T-helper 1 cell treated with Interleukin-12 subunit alpha and Interleukin-12 subunit beta and Interleukin-4 antibody, amounts not matched to agents 30 ng/mL and 1 ng/mL, for 36 hours (primary cell): ENCODE measurements around the gene BCL7A. TPM values are rescaled to one million over a fixed set of nuclear protein-coding genes. Genes with fewer than 3 reads are reported as not detected.
"Not testable (repeated sequence)": the region's sequence is repeated elsewhere in the genome, so short reads cannot be mapped to it uniquely, and the experiment has no call there.

Experiments
- intact Hi-C: fragments of 100-400 bp; cut with micrococcal nuclease; formaldehyde crosslinking; loops from one replicate; pipeline ENCODE4 v1.15.1; 2024
- total RNA-seq: library from RNA; stranded (reverse); gene quantifications from 2 replicates; pipeline ENCODE4 v1.2.3, GENCODE V29; 2022

The BCL7A gene
- total RNA-seq, 1 donor from 2014 or later: 6.2 TPM

DNA sequence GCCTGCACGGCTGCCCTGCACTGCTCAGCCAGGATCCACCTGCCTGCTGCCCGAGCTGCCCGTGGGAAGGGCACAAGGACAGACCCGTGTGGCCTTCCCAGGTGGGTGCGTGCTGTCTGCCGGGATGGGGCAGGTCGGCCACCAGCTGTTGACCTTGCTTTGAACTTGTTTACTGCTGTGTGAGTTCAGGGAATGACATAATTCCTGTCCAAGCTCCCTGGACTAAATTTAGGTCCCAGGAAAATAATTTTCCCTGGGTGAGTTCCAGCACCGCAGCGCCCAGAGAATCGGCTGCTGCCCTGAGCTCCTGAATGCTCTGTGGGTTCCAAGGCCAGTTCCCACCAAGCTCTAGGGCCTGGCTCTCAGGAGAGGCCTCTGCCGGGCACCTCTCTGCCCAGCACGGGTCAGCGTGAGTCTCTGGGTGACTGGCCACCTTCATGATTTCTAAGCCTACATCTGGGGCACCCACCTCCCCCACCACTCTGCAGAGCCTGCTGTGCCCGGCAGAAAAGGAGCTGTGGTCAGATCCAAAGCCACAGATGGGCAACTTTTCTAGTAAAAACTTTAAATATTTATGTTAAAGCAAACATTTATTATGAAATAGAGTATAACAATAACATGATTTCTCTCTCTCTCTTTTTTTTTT lies 29.7 kb downstream of the BCL7A start:
- intact Hi-C loops: no loop called here

- intact Hi-C loops: no loop called here
Observed at GRCh38 chr12:122052285-122052684, 30.6 kb downstream of the BCL7A start.

DNA sequence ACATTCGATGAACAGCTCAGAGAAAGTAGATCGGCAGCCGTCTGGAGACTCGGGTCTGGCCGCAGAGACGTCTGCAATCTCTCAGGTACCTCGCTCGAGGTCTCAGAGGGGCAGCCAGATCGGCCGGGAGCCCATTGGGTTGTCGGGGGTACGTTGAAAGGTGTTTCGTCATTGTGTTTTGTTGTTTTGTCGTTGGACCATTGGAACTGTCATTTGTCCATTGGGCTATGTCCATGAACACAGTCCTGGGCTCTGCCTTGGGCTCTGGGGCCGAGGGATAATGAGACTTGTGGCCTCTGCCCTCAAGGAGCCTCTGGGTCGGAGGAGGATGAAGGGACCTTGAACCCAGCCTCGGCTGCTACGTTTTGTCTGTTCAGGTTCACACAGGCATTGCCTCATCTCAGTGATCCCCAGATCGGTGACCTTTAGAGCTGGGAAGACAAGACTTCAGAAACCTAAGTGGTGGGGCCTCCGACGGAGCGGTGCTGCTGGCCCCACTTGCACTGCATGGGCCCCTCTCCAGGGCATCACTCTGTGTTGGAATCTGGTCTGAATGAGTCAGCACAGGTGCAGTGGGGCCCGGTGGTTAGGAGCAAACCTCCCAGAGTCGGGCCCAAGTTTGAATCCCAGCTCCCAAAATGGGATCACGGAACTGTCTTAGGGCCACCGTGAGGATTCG lies 33.3 kb downstream of the BCL7A start:
- intact Hi-C loops: loop anchor here (1.0 to 2.0 kb wide), 7 partner anchors 23 to 301 kb away; partner anchors contain the start of gene MLXIP

DNA sequence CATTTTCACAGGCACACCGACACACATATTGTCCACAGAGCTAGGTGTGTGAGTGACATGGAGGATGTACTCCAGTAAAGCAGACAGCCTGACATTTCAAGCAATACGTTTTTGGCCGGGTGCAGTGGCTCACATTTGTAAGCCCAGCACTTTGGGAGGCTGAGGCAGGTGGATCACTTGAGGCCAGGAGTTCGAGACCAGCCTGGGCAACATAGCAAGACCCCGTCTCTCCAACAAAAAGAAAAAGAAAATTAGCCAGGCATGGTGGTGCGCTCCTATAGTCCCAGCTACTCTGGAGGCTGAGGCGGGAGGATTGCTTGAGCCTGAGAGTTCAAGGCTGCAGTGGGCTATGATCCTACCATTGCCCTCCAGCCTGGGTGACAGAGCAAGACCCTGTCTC lies 34.7 kb downstream of the BCL7A start:
- intact Hi-C loops: not testable (repeated sequence)

DNA sequence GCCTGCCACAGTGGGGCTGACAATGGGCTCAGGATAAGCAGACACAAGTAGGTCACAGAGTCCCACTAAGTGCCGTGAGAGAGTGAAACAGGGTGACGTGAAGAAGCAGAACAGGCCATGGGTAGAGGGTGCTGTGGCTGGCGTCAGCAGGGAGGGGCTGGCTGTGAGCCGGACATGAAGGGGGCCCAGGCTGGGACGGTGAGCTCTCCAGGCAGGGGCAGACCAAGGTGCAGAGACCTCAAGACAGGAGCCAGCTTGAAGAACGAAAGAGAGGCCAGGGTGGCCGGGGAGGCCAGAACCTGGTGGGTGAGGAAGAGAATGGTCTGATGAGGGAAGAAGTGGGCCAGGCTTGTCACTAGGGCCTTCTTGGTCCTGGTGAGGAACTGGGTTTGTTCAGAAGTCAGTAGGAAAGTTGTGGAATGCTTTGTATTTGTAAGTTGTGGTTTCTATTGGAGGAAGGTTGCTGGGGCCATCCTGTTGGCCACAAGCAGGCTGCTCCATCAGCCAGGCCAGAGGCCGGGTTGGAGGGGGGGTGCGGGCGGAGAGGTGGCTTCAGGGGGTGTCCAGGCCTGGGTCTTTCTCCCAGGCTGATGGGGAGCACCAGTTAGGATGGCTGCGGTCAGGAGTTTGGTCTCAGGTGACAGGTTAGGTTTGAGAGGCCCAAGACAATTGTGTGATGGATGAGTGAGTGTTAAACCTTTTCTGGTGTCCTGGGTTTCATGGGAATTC lies 35.5 kb downstream of the BCL7A start:
- intact Hi-C loops: no loop called here

DNA sequence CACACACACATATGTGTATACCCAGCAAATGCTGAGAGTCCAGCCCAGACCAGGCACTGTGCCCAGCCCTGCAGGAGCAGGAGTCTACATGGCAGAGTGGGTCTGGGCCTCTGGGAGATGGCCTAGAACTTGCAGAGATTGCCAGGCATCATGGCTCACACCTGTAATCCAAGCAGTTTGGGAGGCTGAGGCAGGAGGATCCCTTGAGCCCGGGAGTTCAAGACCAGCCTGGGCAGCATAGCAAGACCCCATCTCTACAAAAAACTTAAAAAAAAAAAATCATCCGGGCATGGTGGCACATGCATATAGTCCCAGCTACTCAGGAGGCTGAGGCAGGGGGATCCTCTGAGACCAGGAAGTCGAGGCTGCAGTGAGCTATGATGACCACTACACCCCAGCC lies 36.1 kb downstream of the BCL7A start:
- intact Hi-C loops: no loop called here

DNA sequence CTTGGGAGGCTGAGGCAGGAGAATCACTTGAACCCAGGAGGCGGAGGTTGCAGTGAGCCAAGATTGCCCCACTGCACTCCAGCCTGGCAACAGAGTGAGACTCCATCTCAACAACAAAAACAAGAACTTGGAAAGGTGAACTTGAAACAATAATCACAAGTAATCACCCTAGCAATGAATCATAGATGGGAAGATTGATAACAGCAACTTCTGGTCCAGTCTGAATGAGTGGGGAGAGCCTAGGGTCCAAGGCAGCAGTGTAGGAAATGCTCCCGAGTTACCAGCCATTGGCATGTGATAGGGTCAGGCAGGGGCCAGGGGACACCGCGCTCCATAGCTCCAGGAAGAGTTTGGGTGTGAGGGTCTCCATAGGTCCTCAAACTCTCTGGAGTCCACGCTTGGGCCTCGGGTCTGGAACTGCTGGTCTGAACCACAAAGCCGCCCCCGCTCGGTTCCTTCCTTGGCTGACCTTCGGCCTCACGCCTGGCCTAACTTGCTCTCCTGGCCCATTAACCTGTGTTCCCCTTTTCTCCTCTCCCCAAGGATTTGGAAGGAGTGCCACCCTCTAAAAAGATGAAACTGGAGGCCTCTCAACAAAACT lies 37.0 kb downstream of the BCL7A start:
- intact Hi-C loops: no loop called here

DNA sequence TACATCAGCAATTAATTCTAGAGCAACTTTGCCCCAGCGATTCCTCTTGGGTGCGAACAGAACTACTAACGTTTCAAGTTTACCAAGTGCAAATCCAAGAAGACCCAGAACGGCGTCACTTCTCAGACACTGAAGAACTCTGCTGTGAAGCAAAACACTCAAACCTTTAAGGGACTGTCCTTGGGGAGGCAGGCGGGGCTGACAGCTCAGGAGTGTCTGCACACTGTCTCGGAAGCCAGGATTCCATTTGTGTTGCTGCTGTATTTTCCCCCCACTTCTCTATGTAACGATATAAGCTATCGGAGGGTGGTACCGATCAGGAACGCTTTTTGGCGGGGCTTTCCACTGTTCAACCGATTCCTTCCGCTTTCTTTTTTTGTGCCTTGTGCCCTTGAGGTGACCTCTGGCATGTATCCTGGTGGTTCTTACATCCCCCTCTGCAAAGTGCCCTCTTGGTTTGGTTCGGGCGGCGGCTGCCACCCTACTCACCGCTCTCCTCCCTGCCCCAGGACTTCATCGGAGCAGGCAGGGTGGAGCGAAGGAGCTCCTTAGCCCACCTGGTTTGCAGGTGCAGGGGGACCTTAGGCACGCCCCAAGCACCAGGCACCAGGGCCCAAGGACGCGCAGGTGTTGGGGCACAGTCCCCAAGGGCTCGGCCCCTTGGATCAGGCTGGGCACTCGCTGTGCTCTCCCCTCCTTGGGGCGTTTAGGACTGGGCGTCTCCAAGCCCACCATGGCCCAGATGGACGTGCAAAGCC lies 37.7 kb downstream of the BCL7A start:
- intact Hi-C loops: no loop called here

DNA sequence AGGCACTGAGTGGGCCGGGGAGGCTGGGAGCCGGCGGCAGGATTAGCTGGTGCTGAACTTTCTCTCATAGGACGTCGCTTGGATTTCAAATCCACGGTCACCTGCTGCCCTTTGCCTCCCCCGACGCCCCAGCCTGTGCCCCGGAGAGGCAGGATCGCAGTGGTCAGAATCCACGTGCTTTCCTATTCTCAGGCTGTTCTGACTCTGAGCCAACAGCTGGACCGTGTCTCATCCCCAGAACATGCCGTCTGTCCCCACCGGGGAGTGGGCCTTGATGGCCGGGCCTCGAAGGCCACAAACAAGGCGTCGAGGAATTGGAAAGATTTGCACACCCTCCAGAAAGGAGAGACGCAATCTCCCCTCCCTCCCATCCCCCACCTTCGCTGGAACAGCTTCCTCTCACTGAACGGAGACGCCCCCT lies 38.4 kb downstream of the BCL7A start:
- intact Hi-C loops: no loop called here

DNA sequence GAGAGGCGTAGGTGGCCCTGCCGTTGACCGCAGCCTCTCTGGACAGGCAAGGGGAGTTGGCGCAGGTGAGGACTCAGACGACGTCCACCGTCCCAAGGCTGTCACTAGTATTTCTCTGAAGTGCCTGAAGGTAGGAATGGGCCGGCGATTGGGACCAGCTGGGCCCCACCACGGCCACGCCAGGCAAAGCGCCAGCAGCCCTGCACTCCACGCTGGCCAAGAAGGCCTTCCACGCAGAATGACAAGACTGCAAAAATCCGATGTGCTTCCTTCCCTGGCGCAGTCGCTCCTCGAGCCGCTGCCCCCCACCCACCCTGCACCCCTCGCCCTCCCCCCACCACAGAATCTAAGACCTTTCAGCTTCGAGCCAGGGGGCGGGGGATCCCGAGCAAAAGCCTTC lies 39.6 kb downstream of the BCL7A start:
- intact Hi-C loops: no loop called here

- intact Hi-C loops: no loop called here
Observed at GRCh38 chr12:122062832-122063693, 41.4 kb downstream of the BCL7A start.

DNA sequence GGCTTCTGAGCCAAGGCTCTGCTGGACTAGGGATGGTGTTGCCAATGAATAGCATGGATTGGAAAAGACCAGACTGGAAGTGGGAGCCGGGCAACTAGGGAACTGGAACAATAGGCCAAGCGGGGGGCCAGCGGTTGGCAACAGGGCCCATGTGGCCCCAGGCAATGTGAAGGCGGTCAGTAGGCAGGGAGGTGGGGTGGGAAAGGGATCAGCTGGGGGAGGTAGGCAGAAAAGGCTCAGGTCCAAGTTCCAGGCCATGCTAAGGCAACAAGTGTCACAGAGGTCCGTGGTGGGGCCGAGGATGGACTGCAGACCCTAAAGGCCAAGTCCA lies 42.0 kb downstream of the BCL7A start:
- intact Hi-C loops: no loop called here

- intact Hi-C loops: no loop called here
Observed at GRCh38 chr12:122064025-122064777, 42.5 kb downstream of the BCL7A start.

GRCh38 chr12:122064780-122065588 lies 43.3 kb downstream of the BCL7A start:
- intact Hi-C loops: no loop called here

DNA sequence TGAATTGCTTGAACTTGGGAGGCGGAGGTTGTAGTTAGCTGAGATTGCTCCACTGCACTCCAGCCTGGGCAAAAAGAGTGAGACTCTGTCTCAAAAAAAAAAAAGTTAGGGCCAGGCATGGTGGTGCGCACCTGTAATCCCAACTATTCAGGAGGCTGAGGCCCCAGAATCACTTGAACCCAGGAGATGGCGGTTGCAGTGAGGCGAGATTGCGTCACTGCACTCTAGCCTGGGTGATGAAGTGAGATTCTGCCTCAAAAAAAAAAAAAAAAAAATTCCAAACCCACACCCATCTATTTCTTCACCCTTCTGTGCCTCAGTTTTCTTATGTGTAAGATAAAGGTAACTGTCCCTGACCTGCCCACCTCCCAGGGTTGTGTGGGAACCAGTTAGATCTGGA lies 45.9 kb downstream of the BCL7A start:
- intact Hi-C loops: loop anchor here (2.0 kb wide), 1 partner anchor 13 kb away; no protein-coding TSS in a partner anchor

- intact Hi-C loops: loop anchor here (2.0 kb wide), 1 partner anchor 13 kb away; no protein-coding TSS in a partner anchor
Observed at GRCh38 chr12:122067966-122068365, 46.3 kb downstream of the BCL7A start.

DNA sequence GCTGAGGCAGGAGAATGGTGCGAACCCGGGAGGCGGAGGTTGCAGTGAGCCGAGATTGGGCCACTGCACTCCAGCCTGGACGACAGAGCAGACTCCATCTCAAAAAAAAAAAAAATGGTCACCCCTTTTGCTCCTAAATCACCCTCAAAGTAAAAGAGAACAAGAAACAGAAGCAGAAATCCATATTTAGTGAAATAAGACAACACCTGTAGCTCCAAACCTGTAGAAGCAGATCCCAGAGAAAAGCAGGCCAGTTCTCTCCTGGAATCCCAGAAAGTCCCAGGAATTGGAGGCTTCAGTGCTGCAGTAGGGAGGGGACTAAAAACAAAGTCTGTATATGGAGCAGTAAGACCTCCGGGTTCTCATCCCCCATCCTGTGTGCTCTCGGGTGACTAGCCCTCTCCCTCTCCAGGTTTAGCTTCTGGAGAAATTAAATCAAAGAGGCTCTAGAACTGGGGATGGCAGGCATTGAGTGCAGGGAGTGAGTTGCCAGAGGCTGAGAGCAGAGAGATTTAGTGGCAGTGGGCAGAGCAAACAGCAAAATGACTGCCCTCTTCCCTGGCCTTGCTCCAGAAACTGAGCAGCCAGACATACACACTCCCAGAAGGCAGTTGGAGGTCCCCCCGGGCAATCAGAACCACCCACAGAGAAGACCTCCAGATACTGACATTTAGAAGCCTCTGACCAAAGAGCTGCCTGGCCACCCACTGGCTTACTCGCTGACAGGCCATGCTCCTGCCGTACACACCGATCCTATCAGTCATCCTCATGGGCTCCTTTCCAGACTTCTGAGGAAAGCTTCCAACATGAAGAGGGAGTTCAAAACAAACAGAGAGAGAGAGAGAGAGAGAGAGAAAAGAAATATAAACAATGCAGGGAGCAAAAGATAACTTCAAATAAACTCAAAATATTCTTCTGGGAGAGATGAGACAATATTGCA lies 50.6 kb downstream of the BCL7A start:
- intact Hi-C loops: loop anchor here (10.0 kb wide), 1 partner anchor 902 kb away; the partner anchor contains the start of gene OGFOD2
